ENCODE data around the gene OSBPL2.

Gene OSBPL2

GRCh38 chr20:62208061-62208794, 30.1 kb upstream of the OSBPL2 start:
- DNase-seq: no peak

- DNase-seq: no peak
Observed at GRCh38 chr20:62208795-62209755, 29.2 kb upstream of the OSBPL2 start.

- no peak for DNase-seq
Observed at GRCh38 chr20:62209850-62210495, 28.3 kb upstream of the OSBPL2 start.

GRCh38 chr20:62210496-62210855, 27.8 kb upstream of the OSBPL2 start:
- no peak for DNase-seq

- DNase-seq: no peak
Observed at GRCh38 chr20:62211216-62211615, 27.1 kb upstream of the OSBPL2 start.

- no peak for DNase-seq
Observed at GRCh38 chr20:62211769-62212288, 26.5 kb upstream of the OSBPL2 start.

GRCh38 chr20:62212299-62212698, 26.0 kb upstream of the OSBPL2 start:
- DNase-seq: no peak

- no peak for DNase-seq
Observed at GRCh38 chr20:62214067-62214466, 24.3 kb upstream of the OSBPL2 start.

- DNase-seq: no peak
Observed at GRCh38 chr20:62215020-62215990, 23.0 kb upstream of the OSBPL2 start.

GRCh38 chr20:62215991-62216635, 22.2 kb upstream of the OSBPL2 start:
- no peak for DNase-seq

GRCh38 chr20:62216636-62217566, 21.4 kb upstream of the OSBPL2 start:
- no peak for DNase-seq

- DNase-seq: no peak
Observed at GRCh38 chr20:62217913-62218773, 20.2 kb upstream of the OSBPL2 start.

GRCh38 chr20:62219101-62219991, 19.0 kb upstream of the OSBPL2 start:
- no peak for DNase-seq

- peak in 1 of 2 donors; percentile 8 for DNase-seq
Observed at GRCh38 chr20:62219992-62220665, 18.2 kb upstream of the OSBPL2 start, which contains the start of gene HRH3. Gene HRH3, minus strand, starts transcription at chr20:62220278. Its CDS starts 308 bp downstream, at chr20:62219970.

GRCh38 chr20:62220666-62221568, 17.4 kb upstream of the OSBPL2 start:
- DNase-seq: no peak

- no peak for DNase-seq
Observed at GRCh38 chr20:62222266-62222850, 16.0 kb upstream of the OSBPL2 start.
